COLO668 (cell line): ENCODE results near the gene R3HDM2.

Source experiments
- DNase-seq: peaks from one replicate; lab custom pipeline; 2025; ENCODE audit not compliant: unreplicated experiment; lab: John Stamatoyannopoulos, UW

Gene R3HDM2

DNA sequence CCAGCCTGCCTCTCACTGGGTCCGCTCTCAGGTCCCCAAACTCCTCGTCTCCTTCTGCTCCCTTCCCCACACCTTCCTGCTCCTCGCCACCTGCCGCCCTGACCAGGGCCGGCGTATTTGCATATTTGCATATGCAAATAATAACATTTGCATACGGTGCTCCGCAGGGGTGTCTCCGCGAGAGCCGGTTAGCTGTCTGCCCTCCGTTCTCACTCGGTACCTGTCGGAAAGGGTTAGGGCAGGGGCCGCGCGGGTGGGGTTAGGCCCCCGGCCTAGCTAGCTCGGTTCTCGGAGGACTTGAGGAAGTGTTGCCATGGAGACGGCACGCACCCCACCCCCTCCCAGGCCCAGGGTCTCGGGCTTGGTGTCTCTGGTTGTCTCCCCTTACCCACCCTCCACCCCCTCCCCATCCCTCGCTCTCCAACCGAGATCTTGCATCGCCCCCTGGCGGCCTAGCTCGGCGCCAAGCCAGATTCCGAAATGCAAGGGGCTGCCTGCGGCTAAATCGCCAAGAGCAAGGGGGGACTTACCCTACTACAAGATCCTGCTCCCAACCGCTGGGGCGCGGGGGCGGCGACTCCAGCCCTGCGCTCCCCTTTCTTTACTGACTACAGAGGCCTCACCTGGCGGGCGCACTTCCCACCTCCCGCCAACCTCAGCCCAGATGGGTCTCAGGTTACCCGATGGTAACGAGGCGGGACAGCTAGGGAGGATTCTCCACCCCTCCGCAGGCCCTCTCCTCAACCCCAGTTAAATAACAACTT lies 188.0 kb downstream of the R3HDM2 start:
- peak; percentile 87 for DNase-seq

DNA sequence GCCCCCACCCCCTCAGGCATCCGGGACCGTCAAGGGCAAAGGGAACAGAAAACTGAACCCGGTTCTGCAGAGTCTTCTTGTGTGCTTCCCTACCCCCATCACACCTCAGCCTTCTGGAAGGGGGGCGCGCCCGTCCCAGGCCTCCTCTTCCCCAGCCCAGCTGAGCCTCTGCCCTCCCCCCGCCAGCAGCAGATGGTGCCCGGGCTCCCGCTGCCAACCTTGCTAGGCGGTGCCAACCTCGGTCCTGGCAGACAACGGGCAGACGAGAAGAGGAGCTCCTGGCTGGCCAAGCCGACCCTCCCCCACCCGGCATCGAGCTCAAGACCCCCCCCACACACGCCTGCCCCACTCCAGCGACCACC lies 188.5 kb downstream of the R3HDM2 start:
- peak; percentile 73 for DNase-seq

DNA sequence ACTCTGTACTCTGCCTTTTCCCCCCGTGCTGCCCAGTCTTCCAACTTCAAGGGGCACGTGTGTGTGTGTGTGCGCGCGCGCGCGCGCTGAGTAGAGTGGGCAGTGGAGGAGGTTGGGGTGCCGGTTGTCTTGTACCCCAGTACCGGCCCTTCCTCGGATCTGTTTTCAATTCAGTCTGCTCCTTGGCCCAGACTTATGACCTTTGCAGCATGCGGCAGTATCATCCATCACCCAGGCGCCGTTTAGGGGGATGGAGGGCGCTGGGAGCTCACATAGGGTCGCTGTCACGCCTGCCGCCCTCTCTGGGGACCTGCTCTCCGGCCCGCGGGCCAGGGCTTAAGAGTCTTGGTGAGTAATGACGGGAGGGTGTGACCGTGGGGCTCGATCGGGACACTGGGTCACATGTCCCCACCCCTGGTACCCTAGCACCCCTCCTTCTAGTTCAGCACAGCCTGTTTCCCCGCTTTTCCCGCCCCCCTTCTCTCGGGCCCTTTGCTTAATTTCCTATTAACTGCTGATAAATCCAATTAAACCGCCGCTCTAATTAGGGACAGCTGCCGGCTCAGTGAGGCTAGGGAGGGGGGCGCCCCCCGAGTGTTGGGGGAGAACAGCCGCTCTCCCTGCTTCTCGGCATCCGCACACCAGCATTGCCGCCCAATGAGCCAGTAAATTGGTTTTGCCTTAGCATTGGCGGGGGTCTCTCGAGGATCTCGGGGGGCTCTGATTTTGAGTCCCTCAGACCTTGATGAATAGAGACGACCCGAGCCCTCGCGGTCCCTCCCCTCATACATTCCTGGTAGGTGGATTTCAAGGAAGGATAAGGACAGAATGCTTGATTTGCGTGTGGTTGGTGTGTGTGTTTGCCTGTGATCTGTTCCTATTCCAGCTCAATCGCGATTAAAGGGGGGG lies 189.2 kb downstream of the R3HDM2 start:
- peak; percentile 26 for DNase-seq

DNA sequence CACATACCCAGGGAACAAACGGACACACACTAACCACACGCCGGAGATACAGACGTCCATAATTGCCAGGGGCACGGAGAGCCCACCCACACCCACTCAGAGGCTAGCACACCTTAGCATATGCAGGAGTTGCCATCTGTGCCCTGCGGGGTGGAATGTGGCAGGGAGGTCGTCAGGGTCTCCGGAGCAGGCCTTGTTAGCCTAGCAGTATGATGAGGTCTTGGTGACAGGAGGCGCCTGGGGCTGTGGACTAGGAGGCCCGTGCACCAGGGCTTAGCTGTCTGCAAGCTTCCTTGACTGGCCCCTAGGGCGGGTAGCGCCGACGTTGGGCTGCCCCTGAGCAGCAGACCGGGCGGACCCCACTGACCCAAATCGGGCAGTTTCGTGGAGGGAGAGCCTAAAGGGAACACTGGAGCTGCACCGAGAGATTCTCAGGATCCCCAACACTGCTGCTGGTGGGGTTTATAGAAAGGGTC lies 189.9 kb downstream of the R3HDM2 start:
- peak; percentile 46 for DNase-seq

DNA sequence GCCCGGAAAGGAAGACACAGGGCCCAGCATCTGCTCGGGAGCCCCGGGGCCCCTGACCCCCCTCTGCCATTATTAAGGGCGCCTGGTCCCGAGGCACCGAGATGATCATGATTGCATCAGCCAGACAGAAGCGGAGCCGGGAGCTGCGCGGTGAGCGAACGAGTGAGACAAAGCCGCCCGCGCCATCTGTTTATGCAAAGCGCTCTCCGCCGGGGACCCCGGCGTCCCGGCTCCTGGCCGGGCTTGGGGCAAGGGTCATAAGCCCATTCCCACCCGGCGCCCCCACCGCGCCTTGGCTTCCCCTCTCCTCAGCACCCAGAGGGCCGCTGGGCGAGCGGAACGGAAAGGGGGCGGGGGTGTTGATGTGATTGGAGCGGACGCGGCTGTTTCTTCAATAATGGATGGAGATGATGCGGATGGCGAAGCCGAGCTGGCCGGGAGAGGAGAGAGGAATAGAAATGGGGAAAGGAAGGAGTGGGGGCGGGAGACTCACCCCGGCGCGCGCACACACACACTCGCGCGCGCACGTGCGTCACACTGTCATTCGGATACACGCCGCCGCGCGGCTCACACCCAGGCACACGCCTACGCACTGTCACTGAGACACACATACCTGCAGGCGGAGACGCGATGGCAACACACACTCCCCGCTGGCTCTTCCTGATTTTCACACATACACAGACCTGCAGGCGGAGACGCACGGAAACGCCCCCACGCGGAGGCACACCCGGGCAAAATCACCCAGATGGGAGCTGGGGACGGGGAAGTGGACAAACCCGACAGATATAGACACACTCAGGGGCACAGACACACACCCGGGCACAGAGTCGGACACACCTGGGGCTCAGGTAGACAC lies 190.5 kb downstream of the R3HDM2 start:
- DNase-seq, result peak; percentile 89

DNA sequence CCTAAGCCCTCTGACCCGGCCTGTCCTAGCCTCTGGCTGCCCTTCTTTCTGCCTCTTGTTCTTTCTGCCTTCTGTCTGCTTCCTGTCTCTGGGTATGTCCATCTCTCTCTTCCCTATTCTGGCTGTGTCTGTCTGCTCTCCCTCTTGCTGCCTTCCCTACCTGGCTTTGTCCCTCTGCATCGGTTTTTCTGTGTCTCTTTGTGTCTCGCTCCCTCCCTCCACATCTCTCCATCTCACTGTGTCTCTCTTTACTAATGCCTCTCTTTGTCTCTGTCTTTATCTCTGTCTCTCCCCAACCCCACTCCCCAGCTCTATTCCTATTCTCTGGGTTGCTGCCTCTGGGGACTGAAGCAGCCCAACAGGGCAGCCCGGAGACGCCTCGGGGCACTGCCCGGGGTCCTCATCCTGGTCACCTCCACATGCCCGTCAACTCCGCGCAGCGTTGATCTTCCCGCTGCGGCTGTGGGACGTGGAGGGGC lies 191.2 kb downstream of the R3HDM2 start:
- DNase-seq, result peak; percentile 59

DNA sequence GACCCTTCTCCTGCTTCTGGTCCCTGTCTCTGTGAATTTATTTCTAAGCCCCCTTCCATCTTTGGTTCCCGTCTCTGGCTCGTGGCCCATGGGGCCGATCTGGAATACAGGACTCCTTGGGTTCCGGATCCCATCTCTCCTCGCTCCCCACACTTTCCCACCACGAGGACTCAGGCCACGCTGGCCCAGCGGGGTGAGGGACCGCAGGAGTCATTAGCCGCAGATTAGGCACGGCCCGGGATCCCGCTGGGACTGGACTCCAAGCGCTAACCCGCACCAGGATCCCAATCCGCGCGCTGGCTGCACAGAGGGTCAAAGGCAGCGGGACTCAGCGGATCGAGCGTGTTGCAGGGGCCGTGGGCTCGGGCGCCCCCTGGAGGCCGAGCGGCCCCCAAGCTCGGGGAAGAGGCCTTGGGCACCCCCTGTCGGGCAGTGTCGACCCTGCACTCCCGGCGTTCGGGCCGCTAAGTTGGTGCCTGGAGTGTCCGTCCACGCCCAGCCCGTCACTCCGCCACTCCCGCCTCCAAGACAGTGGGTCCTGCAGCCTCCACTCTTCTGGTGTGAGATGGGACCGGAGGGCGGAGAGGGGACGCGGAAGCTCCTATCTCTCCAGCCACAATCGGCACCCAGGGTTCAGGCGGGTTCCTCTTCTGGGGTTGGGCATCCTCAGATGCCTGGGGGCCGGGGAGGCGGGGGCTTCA lies 191.8 kb downstream of the R3HDM2 start:
- peak; percentile 85 for DNase-seq

DNA sequence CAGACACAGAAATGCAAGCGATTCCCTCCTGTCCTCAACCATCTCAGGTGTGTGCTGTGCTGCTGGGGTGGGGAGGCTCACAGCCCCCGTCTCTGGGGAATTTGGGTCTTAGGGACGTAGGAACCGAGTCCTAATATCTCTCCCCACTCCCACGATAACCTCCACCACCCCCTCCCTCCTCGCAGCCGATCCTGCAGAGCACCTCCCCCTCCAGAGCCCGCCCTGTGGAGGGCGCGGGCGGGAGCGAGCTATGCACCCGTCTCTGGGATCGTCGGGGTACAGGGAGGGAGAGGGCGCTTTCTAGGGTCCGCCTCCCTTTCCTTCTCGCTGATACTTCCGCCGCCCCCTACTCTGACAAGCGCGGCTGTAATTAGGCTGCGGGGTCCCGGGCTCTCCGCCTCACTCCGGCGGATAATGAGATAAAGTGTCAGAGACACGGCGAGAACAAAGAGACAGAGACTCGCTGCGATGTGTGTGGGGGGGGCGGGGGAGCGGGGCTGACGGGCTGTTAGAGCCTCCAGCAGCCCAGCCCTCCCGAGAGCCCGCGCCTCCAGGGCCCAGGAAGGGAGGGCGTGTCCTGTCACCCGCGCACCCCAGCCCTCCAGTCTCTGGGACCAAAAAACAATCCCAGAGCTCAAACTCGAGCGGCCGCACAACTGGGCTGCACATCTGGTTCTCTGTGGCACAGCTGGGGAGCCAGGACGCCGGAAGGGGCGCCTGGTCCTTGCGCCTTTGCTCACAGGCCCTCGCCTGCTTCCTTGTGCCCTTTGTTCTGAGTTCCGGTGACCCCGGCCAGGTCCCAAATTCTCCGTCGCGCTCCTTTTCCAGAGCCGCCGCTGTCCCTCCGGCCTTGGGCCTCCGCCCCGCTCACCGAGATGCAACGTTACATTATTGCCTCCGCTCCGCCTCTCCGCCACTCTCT lies 192.7 kb downstream of the R3HDM2 start:
- peak; percentile 57 for DNase-seq

DNA sequence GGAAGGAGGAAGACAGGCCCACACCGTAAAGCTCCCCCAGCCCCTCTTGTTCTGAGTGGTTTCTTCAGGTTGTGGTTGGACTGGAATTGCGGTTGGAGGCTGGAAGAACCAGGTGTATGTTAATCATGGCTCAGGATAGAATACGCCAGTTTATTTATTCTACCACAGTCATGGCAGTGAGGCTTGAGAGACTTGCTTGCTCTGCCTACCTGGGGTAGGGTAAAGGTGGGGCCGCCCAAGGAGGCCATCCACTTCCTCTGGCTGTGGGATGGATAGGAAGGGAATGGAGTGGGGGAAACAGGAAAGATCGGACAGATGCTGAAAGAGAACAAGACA lies 193.3 kb downstream of the R3HDM2 start:
- peak; percentile 36 for DNase-seq

DNA sequence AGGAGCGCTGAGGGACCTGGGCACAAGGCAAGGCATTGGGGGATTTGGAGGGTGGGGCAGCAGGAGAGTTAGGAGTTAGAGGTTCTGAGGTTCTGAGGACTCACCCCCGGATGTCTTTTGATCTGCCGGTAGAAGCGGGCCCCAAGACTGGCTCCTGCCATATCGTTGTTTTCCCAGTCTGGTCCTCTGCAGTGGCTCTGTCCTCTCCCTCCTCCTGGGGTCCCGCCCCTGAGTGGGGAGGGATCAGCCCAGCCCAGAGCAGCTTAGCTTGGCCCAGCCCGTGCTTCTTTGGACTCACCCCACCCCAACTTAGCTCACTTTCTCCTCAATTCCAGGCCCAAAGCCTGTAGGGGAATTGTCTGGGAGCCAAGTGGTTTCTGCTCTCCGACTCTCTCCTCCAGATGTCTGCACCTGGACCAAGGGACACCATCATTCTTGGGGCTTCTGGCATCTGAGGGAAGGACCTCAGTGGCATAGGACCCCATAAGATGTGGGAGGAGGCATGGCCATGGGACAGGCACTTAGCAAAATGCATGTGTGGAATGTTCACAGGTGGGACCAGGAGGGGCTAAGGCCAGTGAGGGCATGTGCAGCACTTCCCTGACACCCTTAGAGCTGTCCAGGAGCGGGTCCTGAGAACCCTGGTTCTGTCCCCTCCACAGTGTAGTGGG lies 193.8 kb downstream of the R3HDM2 start:
- no peak for DNase-seq

DNA sequence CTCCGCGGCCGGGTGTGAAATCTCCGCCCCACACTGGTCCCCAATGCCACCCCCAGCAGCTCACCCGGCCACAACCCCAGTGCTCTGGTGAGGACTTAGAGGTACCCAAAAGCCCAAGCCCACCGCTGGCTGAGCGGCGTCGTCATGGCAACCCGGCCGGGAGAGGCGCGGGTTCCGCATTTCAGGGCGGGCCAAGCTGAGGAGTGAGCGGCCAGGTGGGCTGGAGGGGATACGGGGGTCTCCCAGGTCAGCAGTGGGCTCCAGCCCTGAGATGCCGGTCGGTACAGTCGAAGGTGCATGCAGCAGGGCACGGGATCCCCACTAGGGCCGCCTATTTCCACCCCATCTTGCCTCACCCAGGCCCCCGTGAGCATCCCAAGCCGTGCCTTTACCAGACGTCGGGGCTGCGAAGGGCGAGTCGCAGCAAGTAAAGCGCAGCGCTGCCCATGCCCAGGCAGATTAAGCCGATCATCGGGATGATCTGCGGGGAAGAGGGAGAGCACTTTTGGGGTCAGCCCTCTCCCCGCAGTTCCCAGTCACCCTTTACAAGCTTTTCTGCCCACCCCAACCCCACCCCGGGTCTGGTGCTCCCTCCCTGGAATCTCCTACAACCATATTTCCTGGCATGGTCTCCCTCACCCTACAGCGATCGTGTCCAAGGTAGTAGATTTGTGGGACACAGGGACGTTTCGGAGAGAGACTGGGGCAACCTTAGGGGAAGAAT lies 194.5 kb downstream of the R3HDM2 start:
- DNase-seq, result no peak

DNA sequence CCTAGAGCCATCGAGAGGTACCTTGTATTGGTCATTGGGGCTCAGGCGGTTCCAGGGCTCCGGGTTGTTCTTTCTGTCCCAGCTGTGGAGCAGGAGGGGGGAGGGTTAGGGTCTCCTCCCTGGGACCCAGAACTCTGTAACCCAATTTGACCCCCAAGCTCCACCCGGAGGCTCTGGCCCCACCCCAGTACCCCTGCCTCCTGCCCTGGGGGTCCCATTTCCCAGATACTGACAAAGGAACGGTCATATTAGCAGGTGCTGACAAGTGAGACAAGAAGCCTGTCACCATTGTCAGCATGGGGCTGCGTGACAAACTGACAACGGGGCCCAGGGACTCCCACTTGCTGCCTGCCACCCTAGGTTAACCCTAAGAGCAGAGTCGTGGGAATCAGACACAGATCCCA lies 195.1 kb downstream of the R3HDM2 start:
- no peak for DNase-seq

DNA sequence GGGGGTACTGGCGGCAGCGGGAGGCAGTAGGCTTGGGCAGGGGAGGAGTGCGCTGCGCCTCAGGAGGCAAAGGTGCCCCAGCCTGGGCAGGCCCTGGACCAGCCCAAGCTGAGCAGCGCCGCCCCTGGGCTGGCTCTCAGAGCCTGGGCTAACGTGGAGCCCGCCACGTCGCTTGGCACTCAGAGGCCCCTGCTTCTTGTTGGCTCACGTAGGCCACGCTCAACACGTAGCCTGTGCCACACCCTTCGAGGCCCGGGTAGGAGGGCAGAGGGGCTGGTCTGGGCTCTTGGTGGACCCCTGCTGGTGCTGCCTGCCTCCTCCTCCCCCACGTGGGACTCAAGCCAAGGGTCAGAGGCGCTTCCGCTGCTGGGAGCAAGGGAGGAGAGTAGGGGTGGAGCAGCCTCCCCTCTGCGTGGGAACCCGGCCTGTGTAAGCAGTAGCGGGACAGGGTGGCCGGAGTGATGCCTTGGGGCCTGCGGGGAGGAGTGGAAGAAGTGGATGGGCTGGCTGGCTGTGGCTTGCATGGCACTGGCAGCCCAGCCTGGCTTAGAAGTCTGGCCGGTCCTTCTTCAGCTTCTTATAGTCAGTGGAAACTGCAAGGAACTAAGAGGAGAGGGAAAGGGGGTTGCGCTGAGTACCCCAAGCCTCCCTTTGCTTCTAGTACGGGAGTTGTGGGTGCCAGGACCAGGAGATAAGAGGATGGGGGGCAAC lies 195.7 kb downstream of the R3HDM2 start:
- DNase-seq, result no peak

DNA sequence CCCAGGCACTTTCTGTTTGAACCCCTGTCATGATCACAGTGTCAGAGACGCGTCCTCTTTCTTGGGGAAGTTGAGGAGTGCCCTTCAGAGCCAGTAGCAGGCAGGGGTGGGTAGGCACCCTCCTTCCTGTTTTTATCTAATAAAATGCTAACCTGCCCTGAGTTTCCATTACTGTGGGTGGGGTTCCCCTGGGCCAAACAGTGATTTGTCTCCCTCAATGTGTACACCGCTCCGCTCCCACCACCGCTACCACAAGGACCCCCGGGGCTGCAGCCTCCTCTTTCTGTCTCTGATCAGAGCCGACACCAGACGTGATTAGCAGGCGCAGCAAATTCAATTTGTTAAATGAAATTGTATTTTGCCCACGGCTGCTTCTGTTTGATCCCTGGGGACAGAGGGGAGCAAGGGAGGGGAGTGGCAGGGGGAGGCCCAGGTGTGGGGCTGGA lies 196.2 kb downstream of the R3HDM2 start:
- no peak for DNase-seq

DNA sequence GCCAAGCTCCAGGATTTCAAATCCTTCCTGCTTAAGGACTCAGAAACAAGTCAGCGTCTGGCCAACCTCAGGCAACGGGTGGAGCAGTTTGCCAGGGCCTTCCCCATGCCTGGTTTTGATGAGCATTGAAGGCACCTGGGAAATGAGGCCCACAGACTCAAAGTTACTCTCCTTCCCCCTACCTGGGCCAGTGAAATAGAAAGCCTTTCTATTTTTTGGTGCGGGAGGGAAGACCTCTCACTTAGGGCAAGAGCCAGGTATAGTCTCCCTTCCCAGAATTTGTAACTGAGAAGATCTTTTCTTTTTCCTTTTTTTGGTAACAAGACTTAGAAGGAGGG lies 196.6 kb downstream of the R3HDM2 start:
- no peak for DNase-seq

DNA sequence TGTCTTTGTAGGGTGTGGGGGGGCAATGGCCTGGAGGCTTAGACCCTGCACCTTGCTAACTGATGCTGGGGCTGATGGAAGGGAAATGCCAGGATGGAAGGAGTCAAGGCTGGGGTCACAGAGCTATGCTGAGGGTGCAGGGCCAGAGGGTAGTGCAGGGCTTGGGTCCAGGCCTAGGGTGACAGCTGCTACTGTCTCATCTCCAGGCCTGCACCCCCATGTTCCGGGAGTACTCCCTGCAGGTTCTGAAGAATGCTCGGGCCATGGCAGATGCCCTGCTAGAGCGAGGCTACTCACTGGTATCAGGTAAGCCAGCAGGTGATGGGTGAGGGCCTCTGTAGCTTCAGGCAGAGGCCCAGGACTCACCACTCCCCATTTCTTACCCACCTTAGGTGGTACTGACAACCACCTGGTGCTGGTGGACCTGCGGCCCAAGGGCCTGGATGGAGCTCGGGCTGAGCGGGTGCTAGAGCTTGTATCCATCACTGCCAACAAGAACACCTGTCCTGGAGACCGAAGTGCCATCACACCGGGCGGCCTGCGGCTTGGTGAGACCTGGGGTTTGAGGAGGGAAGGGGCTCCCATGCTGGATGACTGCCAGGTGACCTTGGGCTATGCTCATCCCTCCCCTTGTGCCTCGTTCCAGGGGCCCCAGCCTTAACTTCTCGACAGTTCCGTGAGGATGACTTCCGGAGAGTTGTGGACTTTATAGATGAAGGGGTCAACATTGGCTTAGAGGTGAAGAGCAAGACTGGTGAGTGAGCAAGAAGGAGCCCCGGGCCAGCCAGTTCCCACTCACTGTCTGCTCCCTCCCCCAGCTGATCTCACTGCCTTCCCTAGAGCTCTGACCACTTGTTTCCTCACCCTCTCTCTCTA lies 197.2 kb downstream of the R3HDM2 start:
- no peak for DNase-seq
